GM18526 (cell line): Measurements from ENCODE around the gene FRMD8.

ENCODE experiments used
- POLR2A ChIP-seq: IDR thresholded peaks from 3 replicates; pipeline ENCODE4 v1.6.1; 2011; ENCODE audit not compliant: insufficient read length; ENCODE audit errors: extremely low read depth

FRMD8 gene

GRCh38 chr11:65381716-65382032 is 4.8 kb upstream of the FRMD8 start:
- TF ChIP-seq POLR2A, result peak; percentile 47

GRCh38 chr11:65382033-65382803 is 4.2 kb upstream of the FRMD8 start, which contains the start of gene SLC25A45:
Gene SLC25A45 (minus strand): TSS chr11:65382646. CDS start chr11:65381951, 695 bp downstream.
- TF ChIP-seq POLR2A, result peak; percentile 13

- peak; percentile 84 for TF ChIP-seq POLR2A
Observed at GRCh38 chr11:65382804-65383368, 3.6 kb upstream of the FRMD8 start.

- TF ChIP-seq POLR2A, result no peak
Observed at GRCh38 chr11:65383778-65384177, 2.7 kb upstream of the FRMD8 start.

- no peak for TF ChIP-seq POLR2A
Observed at GRCh38 chr11:65384301-65384889, 2.0 kb upstream of the FRMD8 start.

GRCh38 chr11:65388731-65389130 is 2.3 kb downstream of the FRMD8 start:
- TF ChIP-seq POLR2A, result no peak

- no peak for TF ChIP-seq POLR2A
Observed at GRCh38 chr11:65389294-65389980, 3.0 kb downstream of the FRMD8 start.

GRCh38 chr11:65390099-65390941 is 3.9 kb downstream of the FRMD8 start:
- TF ChIP-seq POLR2A, result no peak

- no peak for TF ChIP-seq POLR2A
Observed at GRCh38 chr11:65390996-65391395, 4.6 kb downstream of the FRMD8 start.

- TF ChIP-seq POLR2A, result no peak
Observed at GRCh38 chr11:65392186-65392829, 5.9 kb downstream of the FRMD8 start.

- TF ChIP-seq POLR2A, result no peak
Observed at GRCh38 chr11:65392899-65393298, 6.5 kb downstream of the FRMD8 start.

- TF ChIP-seq POLR2A, result no peak
Observed at GRCh38 chr11:65393513-65394079, 7.2 kb downstream of the FRMD8 start.

GRCh38 chr11:65394125-65394536 is 7.7 kb downstream of the FRMD8 start:
- no peak for TF ChIP-seq POLR2A

- TF ChIP-seq POLR2A, result no peak
Observed at GRCh38 chr11:65395961-65396530, 9.6 kb downstream of the FRMD8 start.
